Activated T-cell treated with anti-CD3 and anti-CD28 coated beads, Interleukin-2, amount 50 U/mL, for 1 hour (primary cell): ENCODE measurements around the gene EEIG2.

ENCODE experiments used
- DNase-seq: peaks from one replicate; pipeline ENCODE4 v3.0.0-alpha.2; 2020

The EEIG2 gene

GRCh38 chr1:108585313-108585712, 25.4 kb downstream of the EEIG2 start:
- DNase-seq = no peak

GRCh38 chr1:108590441-108590840, 30.5 kb downstream of the EEIG2 start:
- DNase-seq = no peak

- DNase-seq = no peak
Measured at GRCh38 chr1:108590957-108591356, 31.1 kb downstream of the EEIG2 start.

GRCh38 chr1:108591466-108591865, 31.6 kb downstream of the EEIG2 start:
- DNase-seq = no peak

- no peak for DNase-seq
Measured at GRCh38 chr1:108592030-108592759, 32.3 kb downstream of the EEIG2 start.

GRCh38 chr1:108593448-108593847, 33.5 kb downstream of the EEIG2 start:
- no peak for DNase-seq

GRCh38 chr1:108595507-108595906, 35.6 kb downstream of the EEIG2 start:
- no peak for DNase-seq

- no peak for DNase-seq
Measured at GRCh38 chr1:108597041-108597440, 37.1 kb downstream of the EEIG2 start.

GRCh38 chr1:108598340-108598739, 38.4 kb downstream of the EEIG2 start:
- no peak for DNase-seq

- no peak for DNase-seq
Measured at GRCh38 chr1:108600504-108600903, 40.6 kb downstream of the EEIG2 start.

- DNase-seq = no peak
Measured at GRCh38 chr1:108601708-108602410, 42.0 kb downstream of the EEIG2 start.

GRCh38 chr1:108605633-108606032, 45.7 kb downstream of the EEIG2 start:
- DNase-seq = no peak

- no peak for DNase-seq
Measured at GRCh38 chr1:108606478-108606877, 46.6 kb downstream of the EEIG2 start.

GRCh38 chr1:108609483-108610049, 49.7 kb downstream of the EEIG2 start:
- no peak for DNase-seq
